Upper lobe of right lung (tissue), 1 donor: ENCODE data around the gene PMFBP1. TPM values are rescaled to one million over a fixed set of nuclear protein-coding genes. Genes with fewer than 3 reads are reported as not detected.

ENCODE experiments used
- ATAC-seq: fragments of 200-7000 bp; cut with Tn5 transposase; one replicate; pipeline ENCODE4 v1.9.1; 2020; ENCODE audit warnings: mild to moderate bottlenecking, moderate library complexity
- DNase-seq: peaks from one replicate; pipeline ENCODE4 v3.0.0-alpha.2; 2020
- H3K27ac ChIP-seq: fragments of 200-600 bp; one replicate; pipeline ENCODE4 v1.8.0; 2022
- H3K27me3 ChIP-seq: fragments of 200-600 bp; one replicate; pipeline ENCODE4 v1.8.0; 2022; ENCODE audit warnings: mild to moderate bottlenecking
- H3K36me3 ChIP-seq: fragments of 200-600 bp; one replicate; pipeline ENCODE4 v1.8.0; 2022
- H3K4me1 ChIP-seq: fragments of 200-600 bp; one replicate; pipeline ENCODE4 v1.8.0; 2022
- H3K4me3 ChIP-seq: fragments of 200-600 bp; one replicate; pipeline ENCODE4 v1.8.0; 2022; ENCODE audit warnings: mild to moderate bottlenecking
- H3K9me3 ChIP-seq: fragments of 200-600 bp; one replicate; pipeline ENCODE4 v1.8.0; 2022
- CTCF ChIP-seq: fragments of 200-600 bp; IDR thresholded peaks from one replicate; pipeline ENCODE4 v1.8.0; 2022; ENCODE audit warnings: antibody characterized with exemption
- intact Hi-C: fragments of 100-400 bp; cut with DNase I; formaldehyde crosslinking; loops from one replicate; pipeline ENCODE4 v1.11.0; 2022
- total RNA-seq: library from RNA; stranded (reverse); fragmentation: NEBNext Ultra II Directional; extraction: Animal tissue kit (Norgen Biotek cat#: 25700); gene quantifications from one replicate; pipeline ENCODE4 v1.2.1, GENCODE V29; 2021
- donor health status: DM: no; HTN: yes; CAD: no; lungs with severe emphysema.

Gene PMFBP1
- total RNA-seq, 1 donor from 2014 or later, result 0.23 TPM

GRCh38 chr16:72202014-72202413 is 30.1 kb upstream of the PMFBP1 start:
- no peaks in the 10 kb centered on the region for H3K36me3 ChIP-seq
- no peaks in the 10 kb centered on the region for H3K27me3 ChIP-seq
- TF ChIP-seq CTCF, result no peak
- ATAC-seq (no peak), DNase-seq (no peak)
- H3K4me1 ChIP-seq, result no peaks in the 10 kb centered on the region
- H3K9me3 ChIP-seq, result no peaks in the 10 kb centered on the region
- no peak overlapping the region for H3K4me3 ChIP-seq
- intact Hi-C loops, result no loop called here
- no peak overlapping the region for H3K27ac ChIP-seq

- DNase-seq, result no peak
- Histone ChIP-seq H3K9me3 (no peaks in the 10 kb centered on the region), H3K4me3 (no peak overlapping the region), H3K36me3 (no peaks in the 10 kb centered on the region), H3K27me3 (no peaks in the 10 kb centered on the region), H3K4me1 (no peaks in the 10 kb centered on the region), H3K27ac (no peak overlapping the region)
- intact Hi-C loops, result no loop called here
- TF ChIP-seq CTCF, result no peak
- no peak for ATAC-seq
Observed at GRCh38 chr16:72201387-72201786, 29.4 kb upstream of the PMFBP1 start.

GRCh38 chr16:72199761-72200337 is 27.9 kb upstream of the PMFBP1 start:
- no peak for TF ChIP-seq CTCF
- Histone ChIP-seq H3K4me1 (no peaks in the 10 kb centered on the region), H3K27me3 (no peaks in the 10 kb centered on the region), H3K36me3 (no peaks in the 10 kb centered on the region), H3K9me3 (no peaks in the 10 kb centered on the region), H3K4me3 (no peak overlapping the region), H3K27ac (no peak overlapping the region)
- DNase-seq (no peak), ATAC-seq (no peak)
- intact Hi-C loops, result no loop called here

- DNase-seq, result no peak
- Histone ChIP-seq H3K4me3 (no peak overlapping the region), H3K9me3 (no peaks in the 10 kb centered on the region), H3K27me3 (no peaks in the 10 kb centered on the region), H3K27ac (no peak overlapping the region), H3K4me1 (no peaks in the 10 kb centered on the region), H3K36me3 (no peaks in the 10 kb centered on the region)
- TF ChIP-seq CTCF, result no peak
- no peak for ATAC-seq
- intact Hi-C loops, result no loop called here
Observed at GRCh38 chr16:72198771-72199201, 26.8 kb upstream of the PMFBP1 start.

- H3K36me3 ChIP-seq, result no peaks in the 10 kb centered on the region
- no peak for ATAC-seq
- H3K27ac ChIP-seq, result no peak overlapping the region
- no peaks in the 10 kb centered on the region for H3K27me3 ChIP-seq
- no peaks in the 10 kb centered on the region for H3K9me3 ChIP-seq
- intact Hi-C loops, result no loop called here
- no peaks in the 10 kb centered on the region for H3K4me1 ChIP-seq
- no peak overlapping the region for H3K4me3 ChIP-seq
- TF ChIP-seq CTCF, result no peak
- no peak for DNase-seq
Observed at GRCh38 chr16:72198021-72198711, 26.2 kb upstream of the PMFBP1 start.
